ENCODE measurements around the gene PFDN1.
A peak's percentile ranks its signal among the peaks of the same experiment; 100 is the strongest.
"Not testable (repeated sequence)": the region's sequence is repeated elsewhere in the genome, so short reads cannot be mapped to it uniquely, and the experiment has no call there.

PFDN1 gene, protein sequence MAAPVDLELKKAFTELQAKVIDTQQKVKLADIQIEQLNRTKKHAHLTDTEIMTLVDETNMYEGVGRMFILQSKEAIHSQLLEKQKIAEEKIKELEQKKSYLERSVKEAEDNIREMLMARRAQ

DNA sequence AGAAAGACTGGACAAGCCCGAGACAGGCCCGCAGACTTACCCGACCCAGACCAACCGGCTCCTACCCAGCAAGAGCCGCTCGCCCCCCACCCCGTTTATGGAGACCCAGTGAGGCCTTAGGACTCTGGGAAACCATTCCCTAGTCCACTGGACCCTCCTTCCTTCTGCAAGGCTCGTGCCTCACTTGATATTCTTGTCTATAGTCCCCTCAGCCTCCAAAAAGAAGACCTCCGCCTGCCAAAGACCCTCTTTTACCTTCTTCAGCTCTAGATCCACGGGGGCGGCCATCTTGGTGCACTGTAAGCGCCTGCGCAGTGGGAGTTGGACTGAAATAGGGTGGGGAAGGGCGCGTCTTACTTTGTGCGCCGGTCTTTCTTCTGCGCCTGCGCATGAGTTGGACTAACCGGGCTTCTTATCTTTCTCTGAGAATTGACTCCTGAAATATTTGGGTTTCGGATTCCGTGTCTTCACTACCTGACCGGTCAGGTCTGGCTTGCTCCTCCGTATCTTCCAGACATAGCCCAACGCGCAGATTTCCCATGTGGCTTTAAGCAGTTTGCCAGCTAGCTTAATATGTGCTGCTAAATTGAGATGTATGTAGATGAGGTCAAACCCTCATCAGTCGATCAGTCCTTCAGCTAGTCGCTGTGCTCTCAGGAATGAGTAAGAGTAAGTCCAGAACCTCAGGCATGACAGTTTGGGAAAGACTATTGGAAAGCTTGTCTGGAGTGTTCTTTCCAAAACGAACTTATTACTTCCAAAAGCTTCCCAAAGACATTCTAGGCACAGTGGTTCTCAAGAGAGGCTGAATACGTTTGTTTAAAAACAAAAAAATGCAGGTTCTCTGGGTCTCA, at the start of gene PFDN1:
PFDN1 (minus strand) TSS at position 316 of the 854 bp plus-strand sequence; CDS start at position 288, 28 bp downstream.
- peak; percentile 96 for DNase-seq (ENCODE audit: low spot score)

DNA sequence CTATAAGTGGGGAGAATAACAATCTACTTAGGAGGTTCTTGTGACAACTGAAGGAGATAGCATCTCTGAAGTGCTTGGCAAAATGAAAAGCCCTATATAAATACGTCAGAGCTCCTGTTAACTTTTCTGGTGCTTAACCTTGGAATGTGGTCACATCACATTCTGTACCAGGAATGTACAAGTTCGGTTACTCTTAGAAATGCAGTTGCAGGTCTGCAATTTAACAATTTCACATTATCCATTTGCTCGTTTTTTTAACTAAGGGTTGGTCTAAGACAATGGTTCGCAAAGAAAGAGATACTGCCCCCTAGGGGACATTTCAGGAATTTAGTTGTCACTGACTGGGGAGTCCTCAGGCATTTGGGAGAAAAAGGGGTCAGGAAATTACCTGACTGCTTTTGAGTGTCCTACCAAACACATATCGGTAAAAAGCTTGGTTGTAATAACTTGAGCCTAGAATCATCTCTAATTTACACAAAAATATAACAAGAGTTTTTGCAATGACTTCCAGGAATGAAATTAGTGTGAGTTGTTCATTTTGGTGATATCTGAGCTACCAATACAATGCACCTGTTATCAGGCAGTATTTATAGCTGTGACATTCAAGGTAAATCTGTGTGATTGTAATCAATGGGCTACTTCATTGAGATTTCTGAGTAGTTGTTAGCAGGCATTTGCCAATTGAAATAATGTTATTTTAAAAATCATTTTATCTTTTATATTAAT, 48.9 kb upstream of the PFDN1 start:
- peak; percentile 80 for DNase-seq (ENCODE audit: low spot score)

- no peak for DNase-seq (ENCODE audit: low spot score)
Measured at GRCh38 chr5:140349244-140349643, 46.3 kb upstream of the PFDN1 start.

DNA sequence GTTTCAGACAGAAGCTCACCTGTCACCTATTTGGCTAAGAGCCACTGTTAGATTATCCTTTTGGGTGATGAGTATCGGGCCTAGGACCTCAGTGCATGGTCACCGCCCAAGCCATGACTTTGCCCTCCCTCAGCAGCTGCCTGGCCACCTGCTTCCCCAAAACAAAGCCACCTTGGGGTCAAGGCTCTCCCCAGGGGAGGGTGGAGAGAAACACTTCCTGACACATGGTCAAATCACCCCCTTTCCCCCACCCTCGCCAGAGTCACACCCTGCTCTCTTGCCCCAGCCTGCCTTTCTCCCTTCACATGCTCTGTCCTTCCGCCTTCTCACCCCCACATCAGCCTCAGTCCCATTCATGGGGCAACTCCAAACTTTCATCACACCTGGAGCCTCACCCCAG, 45.2 kb upstream of the PFDN1 start:
- DNase-seq (ENCODE audit: low spot score) = no peak

GRCh38 chr5:140347360-140347759, 44.5 kb upstream of the PFDN1 start:
- DNase-seq (ENCODE audit: low spot score) = no peak

DNA sequence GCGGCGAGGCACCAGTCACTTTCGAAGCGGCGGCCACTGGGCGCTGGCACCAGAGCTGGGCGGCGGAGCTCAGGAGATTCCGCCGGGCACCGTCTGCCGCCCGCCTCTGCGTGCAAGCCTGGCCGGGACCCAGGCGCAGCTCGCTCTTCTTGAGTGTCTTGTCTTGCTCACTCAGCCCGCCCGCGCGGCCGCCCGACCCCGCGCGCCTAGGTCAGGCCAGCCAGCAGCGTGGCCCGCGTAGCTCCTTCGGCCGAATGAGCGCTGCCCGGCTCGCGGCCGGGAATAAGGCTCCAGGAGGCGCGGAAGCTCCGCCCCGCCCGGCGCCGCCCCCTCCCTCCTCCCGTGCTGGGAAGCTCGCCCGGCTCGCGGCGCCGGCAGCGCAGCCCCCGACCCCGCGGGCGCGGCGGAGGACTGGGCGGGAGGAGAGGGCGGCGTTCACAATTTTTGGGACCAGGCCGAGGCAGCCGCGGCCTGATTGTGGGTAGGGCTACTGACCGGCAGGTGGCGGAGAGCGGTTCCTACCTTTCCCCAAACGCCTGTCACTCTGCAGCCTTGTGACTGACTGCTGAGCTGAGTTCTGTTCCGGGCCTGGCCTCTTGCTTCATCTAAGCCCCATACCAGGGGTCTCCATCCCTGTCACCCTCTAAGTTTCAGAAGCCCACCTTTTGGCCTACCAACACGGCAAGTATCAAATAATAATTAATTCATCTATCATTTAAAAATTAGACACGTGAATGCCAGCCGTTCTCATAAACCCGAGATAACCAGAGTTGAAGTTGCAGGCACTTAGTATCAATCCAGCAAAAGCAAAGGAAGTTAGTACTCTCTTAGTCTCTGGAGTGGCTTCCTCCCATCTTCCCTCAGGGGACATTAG, 43.7 kb upstream of the PFDN1 start, which contains the start of gene HBEGF:
HBEGF (minus strand) TSS at position 256 of the 874 bp plus-strand sequence. CDS start 275 bp downstream, outside the sequence.
- peak; percentile 87 for DNase-seq (ENCODE audit: low spot score)

- no peak for DNase-seq (ENCODE audit: low spot score)
Measured at GRCh38 chr5:140345919-140346347, 43.0 kb upstream of the PFDN1 start.

- DNase-seq (ENCODE audit: low spot score) = no peak
Measured at GRCh38 chr5:140344683-140345423, 42.0 kb upstream of the PFDN1 start.

- DNase-seq (ENCODE audit: low spot score) = not testable (repeated sequence)
Measured at GRCh38 chr5:140343849-140344248, 40.9 kb upstream of the PFDN1 start.

DNA sequence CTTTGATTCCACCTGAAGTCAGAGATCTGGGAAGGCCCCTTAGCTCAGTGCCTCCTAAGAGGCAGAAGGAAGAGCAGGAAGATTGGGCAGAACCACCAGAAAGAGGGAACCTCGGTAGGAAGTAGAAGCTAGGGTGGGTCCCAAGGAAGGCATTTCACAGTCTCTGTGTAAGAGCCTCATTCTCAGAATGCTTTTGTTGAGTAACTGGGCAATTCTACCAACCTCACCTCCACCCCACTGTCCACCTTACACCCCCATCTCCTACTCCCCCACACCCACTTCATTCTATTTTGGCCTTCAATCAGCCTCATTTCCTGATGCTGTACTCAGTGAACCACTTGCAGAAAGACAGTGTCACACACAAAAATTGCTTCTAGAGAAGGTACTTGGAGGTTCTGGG, 40.0 kb upstream of the PFDN1 start:
- DNase-seq (ENCODE audit: low spot score) = no peak

DNA sequence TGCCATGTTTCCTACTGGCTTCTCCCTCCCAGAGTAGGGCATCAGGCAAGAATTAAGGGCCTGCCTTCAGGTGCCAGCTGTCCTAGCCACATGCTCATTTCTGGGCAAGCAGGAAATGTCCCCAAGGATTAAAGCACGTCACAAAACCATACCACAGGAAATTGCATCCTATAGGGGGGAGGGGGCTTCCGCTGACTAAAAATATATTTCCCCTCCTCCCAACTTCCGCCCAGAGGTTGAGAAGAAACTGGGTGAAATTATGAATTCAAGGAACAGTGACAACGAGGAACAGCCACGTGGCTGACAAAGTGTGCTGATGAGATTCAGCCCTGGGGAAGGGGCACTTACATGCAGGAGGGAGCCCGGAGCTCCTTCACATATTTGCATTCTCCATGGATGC, 39.4 kb upstream of the PFDN1 start:
- DNase-seq (ENCODE audit: low spot score) = no peak

GRCh38 chr5:140341591-140341990, 38.7 kb upstream of the PFDN1 start:
- DNase-seq (ENCODE audit: low spot score) = peak; percentile 88

- no peak for DNase-seq (ENCODE audit: low spot score)
Measured at GRCh38 chr5:140340605-140341121, 37.8 kb upstream of the PFDN1 start.

DNA sequence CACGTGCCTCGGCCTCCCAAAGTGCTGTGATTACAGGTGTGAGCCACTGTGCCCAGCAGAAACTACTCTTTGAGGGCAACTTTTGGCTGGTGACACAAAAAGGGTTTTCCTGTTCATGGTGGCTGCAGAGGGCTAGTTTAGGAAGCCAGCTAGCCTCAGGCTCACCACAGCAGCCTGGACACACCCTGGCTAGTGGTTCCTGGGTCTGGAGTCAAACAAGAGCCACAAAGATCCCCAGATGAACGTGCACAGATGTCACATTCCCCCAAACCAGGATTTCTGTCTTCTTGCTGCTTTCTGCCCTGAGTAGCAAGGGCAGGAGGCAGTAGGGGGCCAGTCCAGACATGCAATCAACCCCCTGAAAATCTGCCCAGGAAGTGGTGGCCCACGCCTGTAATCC, 36.7 kb upstream of the PFDN1 start:
- no peak for DNase-seq (ENCODE audit: low spot score)

- DNase-seq (ENCODE audit: low spot score) = no peak
Measured at GRCh38 chr5:140338908-140339307, 36.0 kb upstream of the PFDN1 start.

- no peak for DNase-seq (ENCODE audit: low spot score)
Measured at GRCh38 chr5:140338336-140338735, 35.4 kb upstream of the PFDN1 start.

DNA sequence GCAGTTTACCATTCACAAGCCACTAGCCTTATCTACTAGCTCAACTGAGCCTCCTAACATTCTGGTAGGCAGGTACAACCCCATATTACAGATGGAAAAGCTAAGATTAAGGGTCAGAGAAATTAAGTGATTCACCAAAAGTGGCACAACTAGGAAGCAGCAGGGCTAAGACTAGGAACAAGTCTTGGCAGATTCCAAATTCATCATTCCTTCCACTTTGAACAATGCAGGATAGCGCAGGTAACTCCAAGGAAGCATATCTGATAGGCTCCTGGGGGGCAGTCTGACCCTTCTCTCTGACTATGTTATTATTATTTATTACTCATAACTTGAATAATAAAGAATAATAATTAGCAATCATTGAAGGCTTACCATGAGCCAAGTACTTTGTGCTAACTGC, 35.0 kb upstream of the PFDN1 start:
- DNase-seq (ENCODE audit: low spot score) = no peak

DNA sequence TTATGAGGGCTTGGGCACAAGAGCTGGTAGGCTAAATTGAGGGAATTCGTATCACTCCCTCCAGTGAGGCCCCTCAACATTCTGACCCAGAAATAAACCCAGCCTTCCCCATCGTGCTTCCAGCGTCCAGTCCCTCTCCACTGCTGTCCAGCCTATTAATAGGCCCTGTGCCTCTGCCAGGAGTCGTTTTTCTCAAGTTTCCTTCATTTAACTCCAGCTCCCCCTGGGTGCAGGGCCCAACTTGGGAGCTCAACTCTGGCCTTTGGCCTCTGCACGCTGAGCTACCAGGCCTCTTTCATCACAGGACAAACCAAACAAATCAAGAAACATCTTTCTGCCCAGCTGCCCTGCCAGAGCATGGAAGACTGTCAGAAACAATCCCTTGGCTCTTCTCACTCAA, 33.5 kb upstream of the PFDN1 start:
- no peak for DNase-seq (ENCODE audit: low spot score)

DNA sequence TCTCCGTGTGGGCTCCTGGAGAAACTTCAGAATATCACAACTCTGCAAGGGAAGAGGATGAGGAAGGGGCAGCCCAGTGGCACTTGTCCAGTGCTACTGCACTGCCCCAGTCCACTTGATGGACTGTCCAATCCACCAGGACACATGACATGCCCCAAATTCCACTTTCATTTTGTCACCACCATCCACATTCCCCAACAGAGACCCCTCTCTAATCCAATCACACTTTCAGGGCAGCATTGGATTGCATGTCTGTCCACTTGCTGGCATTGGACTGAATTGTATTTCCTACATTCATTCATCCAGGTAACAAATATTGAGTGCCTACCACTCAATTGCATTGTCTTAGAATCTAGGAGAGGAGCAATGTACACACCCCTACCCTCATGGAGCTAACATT, 28.7 kb upstream of the PFDN1 start:
- no peak for DNase-seq (ENCODE audit: low spot score)

GRCh38 chr5:140329739-140330481, 27.0 kb upstream of the PFDN1 start:
- no peak for DNase-seq (ENCODE audit: low spot score)
